HG03280 (cell line): Measurements from ENCODE around the gene ZNF24.
A peak's percentile ranks its signal among the peaks of the same experiment; 100 is the strongest.

ENCODE experiments used
- ATAC-seq: cut with Tn5 transposase; IDR thresholded peaks from one replicate; pipeline ENCODE4 v1.9.1; 2021; ENCODE audit warnings: mild to moderate bottlenecking, moderate library complexity; ENCODE audit not compliant: unreplicated experiment

The ZNF24 gene

DNA sequence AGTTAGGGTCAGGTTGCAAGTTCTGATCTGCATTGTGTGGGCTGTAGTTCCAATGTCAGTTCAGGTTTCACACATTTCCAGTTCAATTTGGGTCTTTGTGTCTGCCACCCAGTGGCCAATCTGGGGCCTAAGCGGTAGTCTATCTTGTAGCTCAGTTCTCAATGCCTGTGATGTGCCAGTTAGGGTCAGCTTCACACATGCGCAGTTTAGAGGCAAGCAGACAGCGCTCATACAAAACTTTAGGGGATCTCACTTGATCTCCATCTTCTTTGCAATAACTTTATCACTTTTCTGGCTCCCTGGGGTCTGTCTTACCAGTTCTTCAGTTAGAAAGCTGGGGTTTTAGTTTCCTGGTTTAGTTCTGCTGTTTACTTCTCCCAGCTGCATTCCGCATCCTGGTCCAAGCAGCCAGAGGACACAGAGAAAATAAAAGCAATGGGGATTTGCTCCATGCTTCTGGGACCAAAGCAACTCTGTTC is 11.0 kb upstream of the ZNF24 start:
- ATAC-seq, result peak; percentile 100

DNA sequence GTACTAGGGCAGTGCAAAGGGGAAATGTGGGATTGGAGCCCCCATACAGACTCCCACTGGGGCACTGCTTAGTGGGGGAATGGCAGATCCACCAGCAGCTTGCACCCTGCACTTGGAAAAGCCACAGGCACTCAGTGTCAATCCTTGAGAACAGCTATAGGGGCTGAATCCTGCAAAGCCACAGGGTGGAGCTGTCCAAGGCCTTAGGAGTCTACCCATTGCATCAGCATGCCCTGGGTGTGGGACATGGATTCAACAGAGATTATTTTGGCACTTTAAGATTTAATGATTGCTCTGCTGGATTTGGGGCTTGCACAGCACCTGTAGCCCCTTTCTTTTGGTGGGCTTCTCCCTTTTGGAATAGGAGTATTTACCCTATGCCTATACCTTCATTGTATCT is 8.6 kb upstream of the ZNF24 start:
- ATAC-seq, result no peak

DNA sequence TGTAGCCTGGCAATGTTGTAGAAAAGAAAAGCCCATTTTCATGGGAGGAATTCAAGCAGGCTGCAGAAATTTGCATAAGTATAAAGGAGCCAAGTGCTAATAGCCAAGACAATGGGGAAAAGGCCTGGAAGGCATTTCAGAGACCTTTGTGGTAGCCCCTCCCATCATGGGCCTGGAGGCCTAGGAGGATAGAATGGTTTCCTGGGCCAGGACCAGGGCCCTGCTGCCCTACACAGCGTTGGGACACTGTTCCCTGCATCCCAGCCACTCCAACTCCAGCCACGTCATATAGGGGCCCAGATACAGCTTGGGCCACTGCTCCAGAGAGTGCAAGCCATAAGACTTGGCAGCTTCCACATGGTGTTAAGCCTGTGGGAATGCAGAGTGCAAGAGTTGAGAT is 8.1 kb upstream of the ZNF24 start:
- no peak for ATAC-seq

- ATAC-seq, result no peak
Measured at GRCh38 chr18:35348001-35348400, 3.8 kb upstream of the ZNF24 start.

DNA sequence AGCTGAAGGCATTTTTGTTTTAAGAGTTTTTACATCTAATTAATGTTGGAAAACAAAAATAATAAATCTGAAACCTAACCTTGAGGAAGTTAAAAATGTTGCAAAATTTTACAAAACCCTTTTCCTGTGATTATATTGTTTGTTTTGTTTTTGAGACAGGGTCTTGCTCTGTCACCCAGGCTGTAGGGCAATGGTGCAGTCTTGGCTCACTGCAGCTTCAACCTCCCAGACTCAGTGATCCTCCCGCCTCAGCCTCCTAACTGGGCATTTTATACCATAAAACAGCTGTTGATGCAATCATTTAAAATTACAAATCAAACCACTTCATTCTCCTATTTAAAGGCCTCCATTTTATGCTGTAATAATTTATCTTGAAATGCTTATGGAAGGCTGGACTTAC is 1.7 kb upstream of the ZNF24 start:
- no peak for ATAC-seq

DNA sequence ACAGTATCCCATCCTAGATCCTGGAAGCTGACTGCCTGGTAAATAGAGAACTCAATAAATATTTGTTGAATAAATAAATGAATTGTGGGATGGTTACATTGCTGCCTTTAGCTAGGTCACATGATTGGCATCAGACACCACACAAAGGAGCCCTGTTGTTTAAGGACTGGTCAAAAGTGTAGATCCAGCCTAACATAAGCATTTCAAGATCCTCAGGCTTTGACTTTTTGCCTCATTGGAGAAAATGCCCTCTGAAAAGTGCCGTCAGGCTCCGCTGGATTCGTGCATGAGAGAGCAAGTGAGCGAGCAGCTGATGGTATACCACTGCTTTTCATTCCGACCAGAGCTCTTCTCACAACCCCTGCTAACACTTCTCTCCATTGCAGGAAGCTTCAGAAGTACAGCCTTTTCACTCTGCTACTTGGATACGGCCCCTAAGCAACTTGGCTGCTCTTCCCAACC is 1.3 kb upstream of the ZNF24 start:
- ATAC-seq, result no peak

- ATAC-seq, result no peak
Measured at GRCh38 chr18:35344736-35345459, 678 bp upstream of the ZNF24 start.

DNA sequence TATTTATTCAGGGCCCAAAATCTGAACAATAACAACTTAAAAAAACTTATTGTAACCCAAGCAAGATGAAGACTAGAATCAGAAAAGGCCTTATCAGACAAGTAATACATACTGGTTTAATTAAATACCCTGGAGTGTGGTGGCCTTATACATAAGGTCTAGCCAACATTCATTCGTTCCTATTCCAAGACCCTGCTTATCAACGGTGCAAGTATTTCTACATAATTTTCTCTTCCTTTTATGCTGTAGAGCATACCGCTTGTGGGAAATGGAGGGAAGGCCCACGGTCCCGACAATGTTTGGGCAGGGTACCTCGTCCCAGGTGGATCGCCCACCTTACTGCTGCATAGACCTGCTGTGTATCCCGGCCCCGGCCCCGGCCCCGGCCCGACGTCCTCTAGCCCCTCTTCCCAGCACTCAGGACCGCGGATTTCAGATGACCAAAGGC is 708 bp downstream of the ZNF24 start:
- no peak for ATAC-seq

DNA sequence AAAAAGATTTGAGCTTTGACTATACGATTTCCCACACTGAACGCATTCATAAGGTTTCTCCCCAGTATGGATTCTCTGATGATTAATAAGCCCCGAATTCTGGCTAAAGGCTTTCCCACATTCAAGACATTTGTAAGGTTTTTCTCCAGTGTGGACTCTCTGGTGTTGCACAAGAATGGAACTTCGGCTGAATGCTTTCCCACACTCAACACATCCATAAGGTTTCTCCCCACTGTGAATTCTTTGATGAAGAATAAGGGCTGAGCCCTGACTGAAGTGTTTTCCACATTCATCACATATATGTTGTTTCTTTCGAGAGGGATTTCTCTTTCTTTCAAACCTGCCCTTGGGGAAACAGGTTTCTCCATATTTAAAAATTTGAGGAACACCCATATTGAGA is 6.9 kb downstream of the ZNF24 start:
- ATAC-seq, result no peak

GRCh38 chr18:35335866-35336265 is 8.4 kb downstream of the ZNF24 start:
- ATAC-seq, result no peak

GRCh38 chr18:35334821-35335220 is 9.4 kb downstream of the ZNF24 start:
- ATAC-seq, result no peak

DNA sequence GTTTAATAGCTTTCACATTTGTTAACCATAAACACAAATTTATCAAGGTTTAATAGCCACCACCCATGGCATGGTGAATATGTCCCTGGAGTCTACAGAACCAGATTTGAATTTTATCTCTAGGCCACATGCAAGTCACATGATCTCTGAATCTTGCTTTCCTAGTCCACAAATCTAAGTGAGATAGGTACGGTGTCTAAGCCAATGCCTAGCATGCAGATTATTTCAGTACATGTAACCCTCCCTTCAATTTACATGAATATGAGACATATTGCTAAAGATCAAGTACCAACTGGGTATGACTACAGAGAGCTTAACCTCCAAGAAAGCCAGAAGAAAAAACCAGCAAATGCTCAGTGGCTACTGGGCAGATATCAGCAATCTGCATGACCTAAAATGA is 10.0 kb downstream of the ZNF24 start:
- no peak for ATAC-seq

- ATAC-seq, result no peak
Measured at GRCh38 chr18:35331367-35332087, 12.7 kb downstream of the ZNF24 start.

GRCh38 chr18:35328868-35329267 is 15.4 kb downstream of the ZNF24 start:
- no peak for ATAC-seq

DNA sequence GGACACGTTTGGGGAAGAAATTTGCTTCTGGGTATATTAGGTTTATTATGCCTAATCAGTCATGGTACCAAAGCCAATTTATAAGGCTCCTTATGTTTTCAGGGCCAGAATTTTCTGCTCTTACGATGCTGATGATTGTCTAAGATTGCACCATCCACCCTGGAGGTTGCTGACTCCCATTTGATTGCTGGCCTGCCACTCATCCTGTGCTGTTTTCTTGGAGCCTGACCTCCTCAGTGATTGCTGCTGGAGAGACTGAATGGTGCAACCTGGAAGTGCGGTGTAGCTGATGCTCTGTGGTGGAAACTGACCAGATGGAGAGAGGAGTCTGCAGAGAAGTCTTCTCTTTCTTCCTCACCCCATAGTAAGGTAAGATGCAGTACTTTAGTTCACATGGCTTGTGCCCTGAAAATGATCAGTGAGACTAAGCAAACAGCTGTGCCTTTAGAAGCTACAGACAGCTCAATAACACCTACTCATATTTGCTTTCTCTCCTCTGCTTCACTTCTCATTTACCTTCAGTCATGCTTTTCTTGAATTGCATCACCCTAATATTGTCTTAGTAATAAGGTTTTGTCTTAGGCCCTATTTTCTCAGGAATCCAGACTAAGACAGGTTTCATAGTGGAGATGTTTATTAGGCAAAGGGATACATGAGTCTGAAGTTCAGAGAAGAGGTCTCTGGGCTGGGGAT is 17.4 kb downstream of the ZNF24 start:
- no peak for ATAC-seq

DNA sequence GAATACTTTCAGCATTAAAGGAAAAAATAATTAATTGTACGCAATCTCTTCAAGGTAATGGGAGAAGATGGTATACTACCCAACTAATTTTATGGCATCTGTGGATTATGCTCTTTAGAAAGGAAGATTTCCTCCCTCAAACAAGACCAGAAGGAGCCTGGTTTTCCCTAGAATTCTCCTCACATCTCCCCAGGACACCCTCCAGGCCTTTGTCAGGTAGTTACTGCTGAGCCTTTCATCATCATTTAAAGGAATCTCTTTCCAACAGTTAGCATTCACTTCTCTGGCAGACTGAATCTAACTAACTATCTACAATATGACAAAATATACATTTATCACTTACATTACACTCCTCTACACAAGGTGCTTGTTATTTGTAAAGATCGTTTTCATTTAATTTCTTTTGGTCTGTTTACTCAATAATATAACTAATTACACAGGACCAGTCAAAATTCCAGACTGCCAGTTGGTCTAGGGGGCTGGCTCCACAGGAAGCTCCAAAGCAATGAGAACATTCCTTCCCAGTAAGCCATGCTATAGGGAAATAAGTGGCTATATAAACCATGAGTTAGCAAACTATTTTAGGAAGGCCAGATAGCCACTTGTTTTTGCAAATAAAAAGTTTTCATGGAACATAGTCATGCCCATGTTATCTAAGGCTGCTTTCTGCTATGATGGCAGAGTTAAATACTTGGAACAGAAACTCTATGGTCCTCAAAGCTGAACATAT is 19.1 kb downstream of the ZNF24 start:
- no peak for ATAC-seq

DNA sequence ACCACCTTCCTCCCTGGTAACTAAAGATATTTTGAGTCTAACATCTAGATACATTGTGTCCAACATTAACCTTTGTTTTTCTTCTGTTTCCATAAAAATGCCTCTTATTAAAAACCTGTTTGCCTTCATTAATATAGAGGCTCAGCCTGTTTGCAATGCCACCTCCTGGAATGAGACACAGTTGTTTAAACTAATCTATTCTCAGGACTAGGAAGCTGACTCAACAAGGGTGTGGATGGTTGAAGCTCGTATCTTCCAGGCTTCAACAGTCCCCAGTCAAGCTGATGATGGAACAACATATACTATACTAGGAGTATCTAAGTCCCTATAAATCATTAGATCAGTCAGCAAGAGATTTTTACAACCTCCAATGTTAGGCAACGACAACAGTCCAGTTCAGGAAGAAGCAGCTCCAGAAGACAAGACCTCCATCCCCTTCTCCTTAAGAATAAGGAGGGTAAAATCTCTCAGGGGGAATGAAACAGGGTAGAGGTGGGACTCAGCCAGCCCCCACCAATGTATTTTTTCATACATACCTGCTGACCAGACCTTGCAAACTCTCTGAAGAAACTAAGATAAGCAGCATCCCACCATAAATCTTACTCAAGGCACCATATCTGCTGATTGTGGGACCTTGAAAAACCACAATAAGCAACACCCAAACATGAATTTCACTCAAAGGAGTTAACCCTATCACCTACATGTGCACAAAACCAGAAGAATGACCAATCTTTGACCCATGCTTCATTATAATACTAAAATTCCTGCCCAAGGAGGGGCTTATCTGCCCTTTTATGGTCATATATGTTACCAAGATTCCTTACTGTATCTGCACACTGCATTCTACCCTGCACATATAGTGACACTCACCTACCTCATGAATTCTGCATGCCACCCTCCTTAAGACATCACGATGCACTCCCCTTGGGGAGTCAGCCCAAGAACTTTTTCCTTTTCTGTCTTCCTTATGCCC is 21.4 kb downstream of the ZNF24 start:
- ATAC-seq, result no peak

- ATAC-seq, result no peak
Measured at GRCh38 chr18:35311496-35311895, 32.7 kb downstream of the ZNF24 start.

DNA sequence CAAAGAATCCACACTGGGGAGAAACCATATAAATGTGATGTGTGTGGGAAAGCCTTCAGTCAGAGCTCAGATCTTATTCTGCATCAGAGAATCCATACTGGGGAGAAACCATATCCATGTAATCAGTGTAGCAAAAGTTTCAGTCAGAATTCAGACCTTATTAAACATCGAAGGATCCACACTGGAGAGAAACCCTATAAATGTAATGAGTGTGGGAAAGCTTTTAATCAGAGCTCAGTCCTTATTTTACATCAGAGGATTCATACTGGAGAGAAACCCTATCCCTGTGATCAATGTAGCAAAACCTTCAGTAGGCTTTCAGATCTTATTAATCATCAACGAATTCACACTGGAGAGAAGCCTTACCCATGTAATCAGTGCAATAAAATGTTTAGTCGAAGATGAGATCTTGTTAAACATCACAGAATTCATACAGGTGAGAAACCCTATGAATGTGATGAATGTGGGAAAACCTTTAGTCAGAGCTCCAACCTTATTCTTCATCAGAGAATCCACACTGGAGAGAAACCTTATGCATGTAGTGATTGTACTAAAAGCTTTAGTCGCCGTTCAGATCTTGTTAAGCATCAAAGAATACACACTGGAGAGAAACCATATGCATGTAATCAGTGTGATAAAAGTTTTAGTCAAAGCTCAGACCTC is 37.5 kb downstream of the ZNF24 start:
- ATAC-seq, result no peak
